Natural killer cell treated with Interleukin-12 subunit alpha and Interleukin-12 subunit beta and Interleukin-15 and Interleukin-18, amount 100 ng/mL, for 72 hours (primary cell): ENCODE results near the gene B4GALT3. TPM values are rescaled to one million over a fixed set of nuclear protein-coding genes. Genes with fewer than 3 reads are reported as not detected.

Source experiments
- ATAC-seq, 2 donors: fragments of 150-1000 bp; cut with Tn5 transposase in 1 of 2; sonication (Bioruptor Pico), chemical (Tn5 transposase) in 1 of 2; 2 replicates each; pipeline ENCODE4 v1.10.0; 2021
- DNase-seq: peaks from one replicate; pipeline ENCODE4 v3.0.0; 2022; ENCODE audit warnings: low spot score
- H3K27ac Mint-ChIP-seq, 2 donors: 1 replicate in 1 of 2; 2 replicates in 1 of 2; pipeline ENCODE4 v1.8.0; 2022; ENCODE audit warnings: mixed read lengths in 2 of 2, mild to moderate bottlenecking in 1 of 2, moderate library complexity in 1 of 2
- H3K27me3 Mint-ChIP-seq, 2 donors: 1 replicate in 1 of 2; 2 replicates in 1 of 2; pipeline ENCODE4 v1.8.0; 2022; ENCODE audit warnings: mixed read lengths in 2 of 2
- H3K36me3 Mint-ChIP-seq: one replicate; pipeline ENCODE4 v1.8.0; 2022; ENCODE audit warnings: mixed read lengths
- H3K4me1 Mint-ChIP-seq, 2 donors: 1 replicate in 1 of 2; 2 replicates in 1 of 2; pipeline ENCODE4 v1.8.0; 2022; ENCODE audit warnings: low read depth in 2 of 2, mixed read lengths in 2 of 2, mild to moderate bottlenecking in 1 of 2
- H3K4me3 Mint-ChIP-seq: one replicate; pipeline ENCODE4 v1.8.0; 2022; ENCODE audit warnings: mixed read lengths
- H3K9me3 Mint-ChIP-seq: 2 replicates; pipeline ENCODE4 v1.8.0; 2022; ENCODE audit warnings: mixed read lengths
- total RNA-seq, 2 donors: library from RNA; stranded (reverse); gene quantifications; one replicate each; pipeline ENCODE4 v1.2.3, GENCODE V29; 2022

The B4GALT3 gene
- total RNA-seq, 2 donors from 2014 or later, result 61.7 to 75.0 TPM

DNA sequence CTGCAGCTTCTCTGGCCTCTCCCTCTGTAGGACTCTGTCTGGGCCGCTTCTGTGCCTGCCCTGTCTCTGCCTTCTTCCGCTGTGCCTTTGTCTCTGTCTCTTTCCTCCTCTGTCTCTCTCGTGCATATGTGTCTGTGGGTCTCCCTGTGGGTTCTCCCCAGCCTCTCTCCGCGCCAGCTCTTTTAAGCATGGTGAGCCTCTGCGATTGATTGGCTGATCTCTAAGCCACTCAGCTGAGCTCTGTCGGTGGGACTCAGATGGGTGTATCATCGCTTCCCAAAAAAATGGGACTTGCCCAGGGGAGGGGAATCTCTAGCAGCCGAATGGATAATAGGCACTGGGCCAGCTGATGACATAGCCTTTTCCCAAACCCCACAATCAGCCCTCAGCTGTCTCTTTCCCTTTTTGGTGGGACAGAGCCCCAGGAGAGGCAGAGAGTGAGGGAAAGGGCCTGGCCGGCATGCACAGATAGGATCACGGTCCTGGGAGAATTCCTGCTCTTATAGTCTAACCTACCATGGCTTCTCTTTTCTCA, 21.7 kb upstream of the B4GALT3 start, which contains the start of gene ADAMTS4:
ADAMTS4 (minus strand) TSS at position 158 of the 535 bp plus-strand sequence. CDS start 427 bp downstream, outside the sequence.
- no peaks in the 10 kb centered on the region for H3K9me3 Mint-ChIP-seq
- H3K36me3 Mint-ChIP-seq, result peaks cover under 1% of the 10 kb centered on the region
- H3K4me3 Mint-ChIP-seq, result peak within 1 kb of the TSS; percentile 92
- ATAC-seq (no peak), DNase-seq (peak; percentile 15)
- H3K27me3 Mint-ChIP-seq, result no peaks in the 10 kb centered on the region
- peak within 1 kb of the TSS; percentile 92 to 96 for H3K27ac Mint-ChIP-seq
- peaks cover 56 to 64% of the 10 kb centered on the region in 2 donors for H3K4me1 Mint-ChIP-seq

DNA sequence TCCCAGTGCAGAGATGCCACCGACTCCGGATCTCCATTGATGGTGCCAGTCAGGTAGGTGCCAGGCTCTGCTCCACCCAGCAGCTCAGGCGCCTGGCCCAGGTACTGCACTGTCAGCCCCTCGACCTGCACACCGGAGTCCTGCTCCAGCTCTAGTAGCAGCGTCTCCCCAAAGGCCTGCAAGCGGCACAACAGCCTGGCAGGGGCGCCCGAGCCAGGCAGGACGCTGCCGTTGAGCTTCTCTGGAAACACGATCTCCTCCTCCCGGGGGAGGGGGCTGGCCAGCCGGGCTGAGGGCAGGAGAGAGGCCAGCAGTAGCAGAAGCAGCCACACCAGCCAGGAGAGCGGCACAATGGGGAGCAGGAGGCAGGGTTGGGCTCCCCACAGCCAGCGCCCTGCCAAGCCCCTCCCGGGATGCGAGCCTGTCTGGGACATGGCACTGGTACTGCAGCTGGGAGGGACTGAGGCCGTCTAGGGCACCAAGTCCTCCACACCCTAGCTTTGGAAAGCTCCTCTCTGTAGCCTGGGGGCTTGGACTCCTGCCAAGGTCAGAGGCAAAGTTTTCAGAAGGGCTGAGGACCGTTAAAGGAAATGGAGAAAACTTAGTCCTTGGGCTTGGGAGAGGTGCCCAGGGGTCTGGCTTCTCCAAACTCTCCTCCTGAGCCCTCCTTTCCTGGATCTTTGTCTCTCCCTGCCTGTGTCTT, 21.0 kb upstream of the B4GALT3 start:
- ATAC-seq (no peak), DNase-seq (peak; percentile 48)
- H3K36me3 Mint-ChIP-seq, result no peaks in the 10 kb centered on the region
- no peak overlapping the region for H3K4me3 Mint-ChIP-seq
- peaks cover 52 to 67% of the 10 kb centered on the region in 2 donors for H3K4me1 Mint-ChIP-seq
- H3K27ac Mint-ChIP-seq, result peak overlapping the region in 1 of 2 donors; percentile 96
- no peaks in the 10 kb centered on the region for H3K27me3 Mint-ChIP-seq
- no peaks in the 10 kb centered on the region for H3K9me3 Mint-ChIP-seq

DNA sequence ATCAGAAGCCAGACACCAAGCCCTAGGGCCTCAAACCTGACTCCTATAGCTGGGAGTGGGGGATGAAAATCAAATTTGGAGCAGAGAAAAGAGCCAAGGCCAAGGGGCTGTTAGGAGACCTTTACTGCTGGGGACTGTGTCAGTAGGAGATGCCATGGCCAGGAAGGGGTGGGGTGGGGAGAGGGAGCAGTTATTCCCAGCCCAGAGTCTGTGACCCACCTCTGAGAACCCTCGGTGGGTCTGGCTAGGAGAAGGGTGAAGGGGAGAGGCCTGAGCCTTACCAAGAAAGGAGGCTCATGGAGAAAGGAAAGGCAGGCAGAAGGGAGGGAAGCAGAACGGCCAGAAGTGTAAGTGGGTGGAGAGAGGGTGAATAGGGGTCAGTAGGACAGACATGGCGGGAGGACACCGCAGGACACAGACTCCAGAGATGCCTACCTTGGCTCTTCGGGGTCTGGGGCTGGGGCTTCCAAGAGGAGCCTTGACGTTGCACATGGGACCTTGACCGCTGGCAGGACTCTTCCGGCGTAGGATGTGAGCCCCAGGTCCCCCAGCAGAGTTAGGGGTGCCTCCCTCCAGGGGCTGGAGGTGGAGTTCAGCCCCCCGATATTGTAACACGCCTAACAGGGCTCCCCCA, 20.4 kb upstream of the B4GALT3 start:
- no peaks in the 10 kb centered on the region for H3K9me3 Mint-ChIP-seq
- peak; percentile 54 for DNase-seq
- H3K36me3 Mint-ChIP-seq, result no peaks in the 10 kb centered on the region
- no peak for ATAC-seq
- H3K4me1 Mint-ChIP-seq, result peaks cover 56 to 74% of the 10 kb centered on the region in 2 donors
- peak overlapping the region; percentile 39 to 82 for H3K27ac Mint-ChIP-seq
- peak overlapping the region; percentile 2 for H3K4me3 Mint-ChIP-seq
- no peaks in the 10 kb centered on the region for H3K27me3 Mint-ChIP-seq

DNA sequence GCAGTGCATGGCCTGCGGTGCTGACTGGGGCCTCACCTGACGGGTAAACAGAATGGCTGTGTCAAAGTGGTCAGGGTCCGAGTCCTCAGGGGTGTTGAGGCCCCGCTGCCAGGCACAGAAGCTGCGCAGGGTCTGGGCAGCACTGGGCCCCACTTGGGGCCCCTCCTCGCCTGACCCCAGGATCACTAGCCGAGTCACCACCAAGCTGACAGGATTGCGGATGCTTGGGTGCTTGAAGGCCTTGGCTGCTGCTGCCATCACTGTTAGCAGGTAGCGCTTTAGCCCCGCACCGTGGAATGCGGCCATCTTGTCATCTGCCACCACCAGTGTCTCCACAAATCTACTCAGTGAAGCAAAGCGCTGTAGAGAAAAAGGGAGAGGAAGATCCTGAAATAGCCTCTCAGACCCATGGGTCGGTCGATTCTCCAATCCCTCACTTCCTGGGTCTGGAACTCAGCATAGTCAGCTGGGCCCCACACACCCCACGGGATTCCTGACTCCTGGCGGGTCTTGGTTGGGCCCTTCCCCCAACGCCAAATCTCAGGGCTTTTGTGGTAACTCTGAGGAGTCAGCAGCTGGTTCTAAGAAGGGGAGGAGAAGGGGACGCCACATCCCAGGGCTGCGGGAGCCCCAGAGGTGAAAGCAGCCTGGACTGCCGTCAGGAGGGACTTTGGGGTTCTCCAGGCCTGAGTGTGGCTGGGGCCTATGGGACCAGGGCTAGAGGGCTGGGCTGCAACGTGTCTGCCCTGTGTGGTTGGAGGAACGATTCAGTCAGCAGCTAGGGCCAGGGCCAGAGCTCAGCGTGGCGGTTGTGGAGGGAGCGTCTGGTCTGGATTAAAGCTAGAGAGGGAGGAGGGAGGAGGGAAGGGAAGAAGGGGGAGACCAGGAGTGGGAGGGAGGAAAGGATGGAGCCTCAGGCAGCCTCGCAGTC, 19.5 kb upstream of the B4GALT3 start:
- no peak for DNase-seq
- Mint-ChIP-seq H3K9me3 (no peaks in the 10 kb centered on the region), H3K27me3 (no peaks in the 10 kb centered on the region), H3K4me1 (peaks cover 62 to 75% of the 10 kb centered on the region in 2 donors), H3K27ac (peak overlapping the region; percentile 78 to 82), H3K4me3 (peak overlapping the region; percentile 2), H3K36me3 (no peaks in the 10 kb centered on the region)
- ATAC-seq, result no peak

DNA sequence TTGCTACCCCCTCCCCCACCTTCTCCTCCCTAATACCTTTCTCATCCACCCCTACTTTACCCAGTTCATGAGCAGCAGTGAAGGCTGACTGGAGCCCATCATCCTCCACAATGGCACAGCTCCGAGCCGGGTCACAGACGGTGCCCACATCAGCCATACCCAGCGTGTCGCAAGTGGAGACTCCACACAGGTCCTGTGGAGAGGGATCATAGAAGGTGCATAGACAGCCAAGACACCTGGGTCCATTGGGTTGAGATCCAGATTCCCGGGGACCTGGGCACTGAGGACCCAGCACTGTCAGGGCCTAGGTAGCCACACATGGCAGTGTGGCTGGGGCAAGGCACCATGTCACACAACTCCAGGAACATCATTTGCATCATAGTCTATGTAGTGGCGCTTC, 18.8 kb upstream of the B4GALT3 start:
- DNase-seq (no peak), ATAC-seq (no peak)
- peak overlapping the region; percentile 42 for H3K4me3 Mint-ChIP-seq
- no peaks in the 10 kb centered on the region for H3K9me3 Mint-ChIP-seq
- H3K4me1 Mint-ChIP-seq, result peaks cover 55 to 70% of the 10 kb centered on the region in 2 donors
- H3K27ac Mint-ChIP-seq, result peak overlapping the region; percentile 78 to 82
- H3K27me3 Mint-ChIP-seq, result no peaks in the 10 kb centered on the region
- no peaks in the 10 kb centered on the region for H3K36me3 Mint-ChIP-seq

DNA sequence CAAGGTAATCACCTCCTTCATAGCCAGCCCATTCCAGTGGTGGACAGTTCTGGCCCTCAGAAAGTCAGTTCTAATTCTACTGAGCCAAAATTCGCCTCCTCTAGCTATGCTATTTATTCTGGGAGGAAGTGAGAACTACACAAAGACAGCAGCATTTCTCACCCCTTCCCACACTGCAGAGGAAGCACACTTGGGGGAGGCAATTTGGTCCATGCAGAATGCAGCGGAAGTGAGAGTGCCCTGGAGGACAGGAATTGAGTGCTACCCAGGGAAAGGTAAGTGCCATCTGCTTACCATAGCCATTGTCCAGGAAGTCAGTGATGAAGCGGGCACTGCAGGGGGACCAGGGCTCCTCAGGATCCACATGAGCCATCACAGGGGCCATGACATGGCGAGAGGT, 17.9 kb upstream of the B4GALT3 start:
- DNase-seq, result no peak
- Mint-ChIP-seq H3K36me3 (no peaks in the 10 kb centered on the region), H3K4me1 (peaks cover 46 to 64% of the 10 kb centered on the region in 2 donors), H3K27me3 (no peaks in the 10 kb centered on the region), H3K27ac (peak overlapping the region; percentile 78 to 82), H3K4me3 (peak overlapping the region; percentile 42), H3K9me3 (no peaks in the 10 kb centered on the region)
- ATAC-seq, result peak; percentile 51 to 62

DNA sequence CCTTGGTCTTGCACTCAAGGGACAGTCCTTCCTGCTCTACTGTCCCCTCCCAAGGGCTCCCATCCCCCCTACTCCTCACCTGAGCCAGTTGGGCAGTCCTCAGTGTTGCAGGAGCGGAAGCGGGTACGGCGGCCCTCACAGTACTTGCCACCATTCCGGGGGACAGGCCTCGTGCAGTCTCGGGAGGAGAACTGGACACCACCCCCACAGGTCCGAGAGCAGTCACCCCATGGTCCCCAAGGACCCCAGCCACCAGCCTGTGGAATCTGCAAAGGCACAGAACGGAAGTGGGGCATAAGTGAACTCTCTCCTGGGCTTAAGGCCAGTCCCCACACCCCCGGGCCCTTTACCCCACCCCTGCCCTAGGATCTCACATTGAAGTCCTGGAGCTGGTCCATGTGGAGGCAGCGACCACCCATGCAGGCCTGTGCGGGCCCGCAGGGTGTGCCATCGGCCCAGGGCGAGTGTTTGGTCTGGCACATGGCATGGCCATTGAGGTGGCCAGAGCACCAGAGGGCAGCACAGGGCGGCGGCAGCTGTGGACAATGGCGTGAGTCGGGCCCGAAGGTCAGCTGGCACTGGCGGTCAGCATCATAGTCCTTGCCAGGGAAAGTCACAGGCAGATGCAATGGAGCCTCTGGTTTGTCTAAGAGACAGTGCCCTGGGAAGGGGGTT, 16.4 kb upstream of the B4GALT3 start:
- ATAC-seq (no peak), DNase-seq (no peak)
- Mint-ChIP-seq H3K9me3 (no peaks in the 10 kb centered on the region), H3K4me1 (peaks cover 32 to 58% of the 10 kb centered on the region in 2 donors), H3K36me3 (no peaks in the 10 kb centered on the region), H3K27ac (peak overlapping the region in 1 of 2 donors; percentile 82), H3K27me3 (no peaks in the 10 kb centered on the region), H3K4me3 (no peak overlapping the region)

DNA sequence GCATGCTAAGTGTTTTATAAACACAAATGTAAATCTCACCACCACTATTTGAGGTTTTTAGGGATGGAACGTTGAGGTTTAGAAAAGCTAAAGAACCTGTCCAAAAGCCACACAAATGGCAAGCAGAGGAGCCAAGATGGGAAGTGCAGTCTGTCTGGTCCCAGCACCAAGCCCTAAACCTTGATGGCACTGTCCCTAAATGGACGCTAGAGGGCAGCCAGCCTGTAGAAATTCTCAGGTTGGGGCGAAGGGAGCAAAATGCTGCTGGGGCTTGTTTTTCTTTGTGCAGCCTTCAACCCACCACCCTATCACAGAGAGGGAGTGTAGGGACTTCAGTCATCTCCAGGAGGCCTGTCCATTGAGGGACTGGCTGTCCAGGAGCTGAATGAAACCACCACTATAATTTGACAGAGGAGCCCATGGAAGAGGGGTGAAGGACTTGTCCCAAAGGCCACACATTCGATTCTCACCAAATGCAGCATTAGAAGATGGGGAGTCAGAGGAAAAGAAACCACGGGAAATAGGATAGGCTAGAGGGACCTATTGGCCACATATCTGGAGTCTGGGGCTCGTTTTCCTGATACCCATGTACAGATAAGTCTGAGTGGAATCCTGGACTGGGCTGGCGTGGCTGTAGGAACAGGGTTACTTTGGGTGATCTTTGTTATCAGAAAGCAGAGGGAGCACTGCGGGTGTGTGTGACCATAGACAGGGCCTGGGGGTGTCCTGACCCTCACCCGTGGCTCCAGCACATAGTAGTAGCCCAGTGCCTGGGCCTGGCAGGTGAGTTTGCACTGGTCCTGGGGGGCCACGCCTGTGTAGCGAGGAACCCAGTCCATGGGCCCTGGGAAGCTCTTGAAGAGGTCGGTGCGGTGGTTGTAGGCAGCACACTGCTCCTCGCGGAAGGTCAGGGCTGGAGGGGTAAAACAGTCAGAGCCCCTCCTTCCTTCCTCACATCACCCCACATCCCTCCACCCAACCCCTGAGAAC, 15.5 kb upstream of the B4GALT3 start:
- H3K4me3 Mint-ChIP-seq, result no peak overlapping the region
- DNase-seq, result peak; percentile 74
- peak overlapping the region; percentile 67 to 82 for H3K27ac Mint-ChIP-seq
- H3K4me1 Mint-ChIP-seq, result peaks cover 33 to 61% of the 10 kb centered on the region in 2 donors
- peak; percentile 76 to 78 for ATAC-seq
- H3K9me3 Mint-ChIP-seq, result no peaks in the 10 kb centered on the region
- no peaks in the 10 kb centered on the region for H3K27me3 Mint-ChIP-seq
- no peaks in the 10 kb centered on the region for H3K36me3 Mint-ChIP-seq

DNA sequence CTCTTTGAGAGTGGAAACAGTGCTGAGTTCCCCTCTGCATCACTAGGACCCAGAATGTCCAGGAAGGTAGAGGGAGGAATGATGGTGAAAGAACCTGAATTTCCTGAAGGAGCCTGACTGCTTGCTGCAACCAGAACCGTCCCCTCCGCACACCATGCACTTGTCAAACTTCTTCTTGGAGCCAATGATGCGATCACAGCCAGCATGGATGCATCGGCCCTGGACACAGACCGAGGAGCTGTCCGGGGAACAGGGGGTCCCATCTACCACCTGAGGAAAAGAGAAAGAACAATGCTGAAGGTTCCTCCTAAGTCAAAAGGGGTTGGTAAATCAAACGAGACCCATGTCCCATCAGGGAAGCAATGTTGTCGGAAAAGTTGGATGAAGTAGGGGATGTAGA, 14.7 kb upstream of the B4GALT3 start:
- ATAC-seq, result no peak
- Mint-ChIP-seq H3K4me1 (peaks cover 41 to 61% of the 10 kb centered on the region in 2 donors), H3K36me3 (no peaks in the 10 kb centered on the region), H3K27ac (peak overlapping the region; percentile 67 to 82), H3K9me3 (no peaks in the 10 kb centered on the region), H3K27me3 (no peaks in the 10 kb centered on the region), H3K4me3 (no peak overlapping the region)
- no peak for DNase-seq

DNA sequence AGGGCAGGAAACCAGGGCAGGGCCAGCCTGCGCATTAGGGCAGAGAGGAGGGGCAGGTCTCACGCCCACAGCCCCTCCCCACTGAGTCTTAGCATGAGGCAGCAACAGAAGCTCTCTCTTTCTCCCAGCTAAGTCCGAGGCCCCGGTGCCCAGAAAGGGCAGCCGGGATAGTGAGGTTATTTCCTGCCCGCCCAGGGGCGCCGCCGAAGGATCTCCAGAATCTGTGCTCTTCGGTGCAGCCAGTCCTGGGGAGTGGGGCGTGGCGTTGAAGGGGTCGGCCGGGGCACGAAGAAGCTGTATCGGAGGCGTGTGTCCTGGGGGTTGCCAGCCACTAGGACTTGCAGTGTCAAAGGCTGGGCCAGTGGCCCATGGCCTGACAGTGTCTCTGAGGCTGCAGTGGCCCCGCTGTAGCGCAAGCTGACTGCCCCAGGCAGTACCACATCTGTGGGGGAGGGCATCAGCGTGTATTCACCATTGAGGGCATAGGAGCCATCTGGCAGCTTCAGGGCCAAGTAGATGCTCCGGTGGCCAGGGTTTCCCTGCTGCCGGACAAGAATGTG, 13.7 kb upstream of the B4GALT3 start:
- Mint-ChIP-seq H3K4me1 (peaks cover 46 to 67% of the 10 kb centered on the region in 2 donors), H3K36me3 (no peaks in the 10 kb centered on the region), H3K4me3 (no peak overlapping the region), H3K27me3 (no peaks in the 10 kb centered on the region), H3K27ac (peak overlapping the region in 1 of 2 donors; percentile 59), H3K9me3 (no peaks in the 10 kb centered on the region)
- ATAC-seq (no peak), DNase-seq (no peak)

DNA sequence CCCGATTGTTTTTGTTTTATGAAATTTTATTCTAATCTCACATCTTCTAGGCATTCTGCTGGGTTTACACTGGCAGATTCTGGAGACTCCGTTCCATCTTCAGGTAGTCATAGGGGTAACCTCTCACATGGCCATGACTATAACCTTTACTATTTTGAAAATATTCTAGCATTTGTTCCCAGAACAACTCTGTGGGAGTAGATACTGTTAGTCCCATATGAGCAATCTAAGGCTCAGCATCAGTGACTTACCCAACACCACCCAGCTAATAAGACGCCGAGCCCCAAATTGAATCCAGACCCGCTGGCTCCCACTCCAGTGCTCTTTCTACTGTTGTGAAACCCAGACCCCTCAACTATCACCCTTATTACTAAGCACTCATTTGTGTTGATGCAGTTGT, 11.7 kb upstream of the B4GALT3 start:
- DNase-seq (no peak), ATAC-seq (no peak)
- peaks cover 48 to 69% of the 10 kb centered on the region in 2 donors for H3K4me1 Mint-ChIP-seq
- H3K4me3 Mint-ChIP-seq, result no peak overlapping the region
- H3K36me3 Mint-ChIP-seq, result no peaks in the 10 kb centered on the region
- H3K27ac Mint-ChIP-seq, result peak overlapping the region; percentile 41 to 74
- H3K9me3 Mint-ChIP-seq, result no peaks in the 10 kb centered on the region
- H3K27me3 Mint-ChIP-seq, result no peaks in the 10 kb centered on the region

DNA sequence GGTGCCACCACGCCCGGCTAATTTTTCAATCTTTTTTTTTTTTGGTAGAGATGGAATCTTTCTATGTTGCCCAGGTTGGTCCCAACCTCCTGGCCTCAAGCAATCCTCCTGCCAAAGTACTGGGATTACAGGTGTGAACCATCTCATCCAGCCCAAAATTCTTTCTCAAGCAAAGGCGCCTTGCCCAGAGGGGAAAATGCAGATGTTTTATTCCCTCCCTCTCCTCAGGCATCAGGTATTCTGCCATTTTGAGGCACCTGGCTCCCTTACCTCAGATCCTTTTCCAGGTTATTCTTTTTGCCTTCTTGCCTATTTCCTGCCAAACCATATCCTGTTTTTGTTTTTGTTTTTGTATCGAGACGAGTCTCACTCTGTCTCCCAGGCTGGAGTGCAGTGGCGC, 11.1 kb upstream of the B4GALT3 start:
- H3K9me3 Mint-ChIP-seq, result no peaks in the 10 kb centered on the region
- no peaks in the 10 kb centered on the region for H3K27me3 Mint-ChIP-seq
- ATAC-seq, result no peak
- no peak for DNase-seq
- H3K27ac Mint-ChIP-seq, result peak overlapping the region; percentile 41 to 74
- H3K4me1 Mint-ChIP-seq, result peaks cover 53 to 70% of the 10 kb centered on the region in 2 donors
- H3K36me3 Mint-ChIP-seq, result no peaks in the 10 kb centered on the region
- no peak overlapping the region for H3K4me3 Mint-ChIP-seq
